Mucosa of descending colon (tissue), 3 donors: ENCODE data around the gene TOMM20. TPM values are rescaled to one million over a fixed set of nuclear protein-coding genes. Genes with fewer than 3 reads are reported as not detected.
"Not testable (repeated sequence)": the region's sequence is repeated elsewhere in the genome, so short reads cannot be mapped to it uniquely, and the experiment has no call there.

Source experiments
- ATAC-seq: fragments of 200-7000 bp; cut with Tn5 transposase; one replicate; pipeline ENCODE4 v1.9.1; 2020; ENCODE audit warnings: mild to moderate bottlenecking, moderate library complexity
- DNase-seq, 3 donors: peaks; one replicate each; pipeline ENCODE4 v3.0.0-alpha.2; 2020
- H3K36me3 ChIP-seq: fragments of 200-600 bp; one replicate; pipeline ENCODE4 v1.8.0; 2021; ENCODE audit warnings: low read depth, mild to moderate bottlenecking
- H3K4me1 ChIP-seq: fragments of 200-600 bp; one replicate; pipeline ENCODE4 v1.8.0; 2021; ENCODE audit warnings: low read depth, mild to moderate bottlenecking
- H3K4me3 ChIP-seq: fragments of 200-600 bp; one replicate; pipeline ENCODE4 v1.8.0; 2021; ENCODE audit warnings: mild to moderate bottlenecking
- H3K9me3 ChIP-seq: fragments of 200-600 bp; one replicate; pipeline ENCODE4 v1.8.0; 2021; ENCODE audit warnings: mild to moderate bottlenecking
- CTCF ChIP-seq: fragments of 200-600 bp; IDR thresholded peaks from one replicate; pipeline ENCODE4 v1.8.0; 2022; ENCODE audit warnings: antibody characterized with exemption, mild to moderate bottlenecking
- intact Hi-C, 2 donors: fragments of 100-400 bp; cut with DNase I in 1 of 2; cut with micrococcal nuclease in 1 of 2; formaldehyde crosslinking; loops; one replicate each; pipeline versions ENCODE4 v1.11.0 to v1.11.1; 2022; cut with DNase I, micrococcal nuclease
- total RNA-seq, 3 donors: library from RNA; stranded (reverse); fragmentation: NEBNext Ultra II Directional in 2 of 3; extraction: Animal tissue kit (Norgen Biotek cat#: 25700) in 2 of 3; gene quantifications; one replicate each; pipeline versions ENCODE4 v1.2.1 to v1.2.4, GENCODE V29; 2021 to 2023
- donor health status: DM: no; HTN: no; CAD: no; lungs with moderate emphysema.
- donor health status: DM: no; HTN: no; CAD: no.
- donor health status: DM: no; HTN: yes; CAD: no.

TOMM20 gene
- total RNA-seq, 3 donors from 2014 or later = 81.2 to 110 (median 92.1) TPM

- intact Hi-C loops = no loop called here
- no peaks in the 10 kb centered on the region for H3K36me3 ChIP-seq
- no peak for TF ChIP-seq CTCF
- H3K4me1 ChIP-seq = peaks cover 18% of the 10 kb centered on the region
- H3K4me3 ChIP-seq = peak within 1 kb of the TSS; percentile 50
- ATAC-seq = peak; percentile 97
- H3K9me3 ChIP-seq = no peaks in the 10 kb centered on the region
- peak; percentile 94 to 96 (median 95) for DNase-seq
These were observed 32.5 kb upstream of the TOMM20 start, which contains the start of gene RBM34 for GRCh38 chr1:235160957-235161684. TSS of gene RBM34 (minus strand) at chr1:235161250. CDS start at chr1:235161226, 24 bp downstream.

- peak; percentile 47 for ATAC-seq
- intact Hi-C loops = no loop called here
- DNase-seq = no peak
- H3K36me3 ChIP-seq = no peaks in the 10 kb centered on the region
- peaks cover 21% of the 10 kb centered on the region for H3K4me1 ChIP-seq
- no peak for TF ChIP-seq CTCF
- H3K4me3 ChIP-seq = peak overlapping the region; percentile 50
- no peaks in the 10 kb centered on the region for H3K9me3 ChIP-seq
These were observed 31.8 kb upstream of the TOMM20 start for GRCh38 chr1:235160383-235160956.

GRCh38 chr1:235159930-235160329 is 31.3 kb upstream of the TOMM20 start:
- intact Hi-C loops, DNase-seq, H3K4me3 ChIP-seq, H3K9me3 ChIP-seq, H3K36me3 ChIP-seq, ATAC-seq: not testable (repeated sequence)
- peaks cover 21% of the 10 kb centered on the region for H3K4me1 ChIP-seq

- peaks cover 21% of the 10 kb centered on the region for H3K4me1 ChIP-seq
- intact Hi-C loops, H3K9me3 ChIP-seq, DNase-seq, H3K4me3 ChIP-seq, ATAC-seq, H3K36me3 ChIP-seq: not testable (repeated sequence)
These were observed 30.6 kb upstream of the TOMM20 start for GRCh38 chr1:235159284-235159683.

- peaks cover under 1% of the 10 kb centered on the region for H3K36me3 ChIP-seq
- intact Hi-C loops = no loop called here
- H3K4me1 ChIP-seq = peaks cover 21% of the 10 kb centered on the region
- no peak overlapping the region for H3K4me3 ChIP-seq
- DNase-seq = no peak
- no peak for ATAC-seq
- H3K9me3 ChIP-seq = no peaks in the 10 kb centered on the region
- no peak for TF ChIP-seq CTCF
These were observed 30.0 kb upstream of the TOMM20 start for GRCh38 chr1:235158680-235159079.

- peaks cover 21% of the 10 kb centered on the region for H3K4me1 ChIP-seq
- TF ChIP-seq CTCF = no peak
- intact Hi-C loops = no loop called here
- H3K4me3 ChIP-seq = no peak overlapping the region
- peaks cover 7% of the 10 kb centered on the region for H3K36me3 ChIP-seq
- ATAC-seq (no peak), DNase-seq (no peak)
- H3K9me3 ChIP-seq = no peaks in the 10 kb centered on the region
These were observed 28.5 kb upstream of the TOMM20 start for GRCh38 chr1:235157150-235157549.
